DND-41 (cell line): ENCODE results near the gene MACROD1.

Experiments
- EZH2 ChIP-seq: IDR thresholded peaks from 3 replicates; pipeline ENCODE4 v1.6.1; 2012; ENCODE audit warnings: borderline replicate concordance, low read depth, mild to moderate bottlenecking, moderate library complexity, low read length, inconsistent platforms; ENCODE audit not compliant: severe bottlenecking
- TF ChIP-seq, protein P1 (sequence below): IDR thresholded peaks from 2 replicates; pipeline ENCODE4 v1.5.1; 2012; ENCODE audit warnings: borderline replicate concordance, low read length, moderate library complexity, mild to moderate bottlenecking; ENCODE audit not compliant: poor library complexity, severe bottlenecking; ENCODE audit errors: extremely low read depth

- TF ChIP-seq, protein P1, sequence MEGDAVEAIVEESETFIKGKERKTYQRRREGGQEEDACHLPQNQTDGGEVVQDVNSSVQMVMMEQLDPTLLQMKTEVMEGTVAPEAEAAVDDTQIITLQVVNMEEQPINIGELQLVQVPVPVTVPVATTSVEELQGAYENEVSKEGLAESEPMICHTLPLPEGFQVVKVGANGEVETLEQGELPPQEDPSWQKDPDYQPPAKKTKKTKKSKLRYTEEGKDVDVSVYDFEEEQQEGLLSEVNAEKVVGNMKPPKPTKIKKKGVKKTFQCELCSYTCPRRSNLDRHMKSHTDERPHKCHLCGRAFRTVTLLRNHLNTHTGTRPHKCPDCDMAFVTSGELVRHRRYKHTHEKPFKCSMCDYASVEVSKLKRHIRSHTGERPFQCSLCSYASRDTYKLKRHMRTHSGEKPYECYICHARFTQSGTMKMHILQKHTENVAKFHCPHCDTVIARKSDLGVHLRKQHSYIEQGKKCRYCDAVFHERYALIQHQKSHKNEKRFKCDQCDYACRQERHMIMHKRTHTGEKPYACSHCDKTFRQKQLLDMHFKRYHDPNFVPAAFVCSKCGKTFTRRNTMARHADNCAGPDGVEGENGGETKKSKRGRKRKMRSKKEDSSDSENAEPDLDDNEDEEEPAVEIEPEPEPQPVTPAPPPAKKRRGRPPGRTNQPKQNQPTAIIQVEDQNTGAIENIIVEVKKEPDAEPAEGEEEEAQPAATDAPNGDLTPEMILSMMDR = no peak
- TF ChIP-seq EZH2 = no peak
These were observed 156.8 kb downstream of the MACROD1 start for GRCh38 chr11:64008914-64009633.
